HCT116 (cell line): ENCODE data around the gene CAPN13. TPM values are rescaled to one million over a fixed set of nuclear protein-coding genes. Genes with fewer than 3 reads are reported as not detected.

Source experiments
- ATAC-seq: fragments of 200-7000 bp; cut with Tn5 transposase; 2 replicates; pipeline ENCODE4 v1.9.1; 2020; ENCODE audit warnings: mild to moderate bottlenecking, moderate library complexity
- BruUV-seq: library from RNA; stranded (reverse); fragments of 400-500 nt; replicated peaks from 2 replicates; lab custom pipeline; 2021; lab: Mats Ljungman, UMichigan
- CTCF ChIA-PET: fragments of 300-600 bp; sonication (Branson Sonifier 250); formaldehyde crosslinking; loops from one replicate; lab custom pipeline; 2021; ENCODE audit warnings: antibody characterized with exemption; lab: Charles Lee
- POLR2A ChIA-PET: fragments of 300-600, 350-600 bp; sonication (Branson Sonifier 250); formaldehyde crosslinking; loops from one replicate; lab custom pipeline; 2021; ENCODE audit warnings: antibody characterized with exemption; lab: Charles Lee
- RAD21 ChIA-PET, 2 experiments: fragments of 300-600 bp; sonication (Branson Sonifier 250); formaldehyde crosslinking; loops; one replicate each; lab custom pipeline; 2023; ENCODE audit warnings: low total read pairs in 2 of 2; ENCODE audit not compliant: uncharacterized antibody in 2 of 2, unreplicated experiment in 2 of 2, low non-redundant PET in 1 of 2; lab: Charles Lee
- DNase-seq: peaks from one replicate; pipeline ENCODE4 v3.0.0-alpha.2; 2010; ENCODE audit warnings: low read depth, low spot score
- H2AFZ ChIP-seq: fragments of 200-600 bp; shearing (Covaris generic), sonication (generic); 2 replicates; pipeline ENCODE4 v1.6.1; 2017; ENCODE audit warnings: low read depth, mixed run types, mixed read lengths, antibody characterized with exemption, low read length; ENCODE audit not compliant: poor library complexity, severe bottlenecking
- H3K27ac ChIP-seq: 2 replicates; pipeline ENCODE4 v1.5.1; 2012; ENCODE audit warnings: low read depth, low read length
- H3K27me3 ChIP-seq: fragments of 200-600 bp; sonication (generic); 2 replicates; pipeline ENCODE4 v1.6.1; 2016; ENCODE audit warnings: mixed run types, low read length, mixed read lengths; ENCODE audit not compliant: insufficient read depth
- H3K36me3 ChIP-seq, 2 experiments: fragments of 200-500 bp in 1 of 2; fragments of 200-600 bp in 1 of 2; sonication (Bioruptor generic) in 1 of 2; sonication (generic) in 1 of 2; 2 replicates each; pipeline versions ENCODE4 v1.5.1 to v1.6.1; 2014 to 2016; ENCODE audit warnings: low read length in 2 of 2, inconsistent platforms in 1 of 2, mixed read lengths in 1 of 2, mixed run types in 1 of 2; ENCODE audit not compliant: insufficient read depth in 2 of 2, control insufficient read depth in 1 of 2
- H3K4me1 ChIP-seq, 2 experiments: fragments of 200-600 bp in 1 of 2; sonication (generic) in 1 of 2; 2 replicates each; pipeline versions ENCODE4 v1.5.1 to v1.6.1; 2012 to 2017; ENCODE audit warnings: low read length in 2 of 2, inconsistent platforms in 1 of 2, mild to moderate bottlenecking in 1 of 2, mixed read lengths in 1 of 2, mixed run types in 1 of 2, moderate library complexity in 1 of 2; ENCODE audit not compliant: insufficient read depth in 2 of 2, control insufficient read depth in 1 of 2
- H3K4me2 ChIP-seq: fragments of 200-600 bp; sonication (generic); 2 replicates; pipeline ENCODE4 v1.6.1; 2017; ENCODE audit warnings: mixed run types, low read length, mixed read lengths
- H3K4me3 ChIP-seq, 2 experiments: fragments of 200-600 bp in 1 of 2; sonication (generic) in 1 of 2; replicated peaks in 1 of 2; 2 replicates each; pipeline ENCODE4 v1.5.1; 2011 to 2016; ENCODE audit warnings: low read length in 2 of 2, control low read depth in 1 of 2, low read depth in 1 of 2, mild to moderate bottlenecking in 1 of 2, mixed read lengths in 1 of 2, mixed run types in 1 of 2
- H3K79me2 ChIP-seq: fragments of 200-600 bp; sonication (generic); 2 replicates; pipeline ENCODE4 v1.6.1; 2017; ENCODE audit warnings: mild to moderate bottlenecking, mixed run types, low read length, moderate library complexity, mixed read lengths; ENCODE audit not compliant: insufficient read depth
- H3K9ac ChIP-seq: fragments of 200-600 bp; sonication (generic); 2 replicates; pipeline ENCODE4 v1.6.1; 2016; ENCODE audit warnings: low read length, mixed read lengths
- H3K9me2 ChIP-seq: fragments of 200-600 bp; sonication (generic), shearing (Covaris generic); 2 replicates; pipeline ENCODE4 v1.6.1; 2017; ENCODE audit warnings: mixed run types, mild to moderate bottlenecking, moderate library complexity; ENCODE audit not compliant: insufficient read depth
- H3K9me3 ChIP-seq, 2 experiments: fragments of 200-500 bp in 1 of 2; fragments of 200-600 bp in 1 of 2; sonication (Bioruptor generic) in 1 of 2; sonication (generic) in 1 of 2; 2 replicates each; pipeline ENCODE4 v1.6.1; 2014 to 2017; ENCODE audit warnings: low read length in 2 of 2, mixed read lengths in 2 of 2, inconsistent platforms in 1 of 2, low read depth in 1 of 2, mild to moderate bottlenecking in 1 of 2, mixed run types in 1 of 2, moderate library complexity in 1 of 2; ENCODE audit not compliant: control insufficient read depth in 1 of 2, insufficient read depth in 1 of 2
- H4K20me1 ChIP-seq: fragments of 200-600 bp; sonication (generic), shearing (Covaris generic); 2 replicates; pipeline ENCODE4 v1.6.1; 2017; ENCODE audit warnings: mixed run types, mild to moderate bottlenecking, moderate library complexity; ENCODE audit not compliant: insufficient read depth
- CBX3 ChIP-seq: IDR thresholded peaks from 2 replicates; pipeline ENCODE4 v1.6.1; 2012; ENCODE audit warnings: low read depth
- CEBPB ChIP-seq: IDR thresholded peaks from 2 replicates; pipeline ENCODE4 v1.6.1; 2012; ENCODE audit warnings: low read depth
- EGR1 ChIP-seq: IDR thresholded peaks from 2 replicates; pipeline ENCODE4 v1.6.1; 2012; ENCODE audit warnings: low read depth
- ELF1 ChIP-seq: IDR thresholded peaks from 2 replicates; pipeline ENCODE4 v1.6.1; 2012; ENCODE audit warnings: low read depth, borderline replicate concordance
- EZH2 ChIP-seq: fragments of 200-600 bp; sonication (generic); IDR thresholded peaks from 2 replicates; pipeline ENCODE4 v1.6.1; 2017; ENCODE audit warnings: antibody characterized with exemption, mixed run types
- EZH2phosphoT487 ChIP-seq: fragments of 200-600 bp; IDR thresholded peaks from 2 replicates; pipeline ENCODE4 v1.6.1; 2018; ENCODE audit warnings: antibody characterized with exemption, borderline replicate concordance
- FOSL1 ChIP-seq: IDR thresholded peaks from 2 replicates; pipeline ENCODE4 v1.6.1; 2012; ENCODE audit warnings: low read depth
- JUND ChIP-seq: IDR thresholded peaks from 2 replicates; pipeline ENCODE4 v1.6.1; 2012
- POLR2A ChIP-seq: IDR thresholded peaks from 2 replicates; pipeline ENCODE4 v1.7.0; 2011; ENCODE audit warnings: borderline replicate concordance; ENCODE audit not compliant: insufficient read depth, insufficient read length; ENCODE audit errors: extremely low read depth
- POLR2AphosphoS5 ChIP-seq: IDR thresholded peaks from 2 replicates; pipeline ENCODE4 v1.6.1; 2011; ENCODE audit warnings: mild to moderate bottlenecking, low read depth, low read length, moderate library complexity
- RAD21 ChIP-seq: IDR thresholded peaks from 2 replicates; pipeline ENCODE4 v1.6.1; 2012; ENCODE audit warnings: low read depth, mild to moderate bottlenecking
- SIN3A ChIP-seq: IDR thresholded peaks from 2 replicates; pipeline ENCODE4 v1.6.1; 2012; ENCODE audit warnings: low read depth
- SP1 ChIP-seq: IDR thresholded peaks from 2 replicates; pipeline ENCODE4 v1.6.1; 2012; ENCODE audit warnings: low read depth
- SRF ChIP-seq: IDR thresholded peaks from 2 replicates; pipeline ENCODE4 v1.6.1; 2012; ENCODE audit warnings: low read depth
- ZFX ChIP-seq: fragments of 450-650 bp; IDR thresholded peaks from 2 replicates; pipeline ENCODE4 v1.6.1; 2017
- ZNF274 ChIP-seq: fragments of 200-500 bp; sonication (Bioruptor generic); IDR thresholded peaks from 2 replicates; pipeline ENCODE4 v1.6.1; 2014; ENCODE audit warnings: mild to moderate bottlenecking, low read depth, low read length, inconsistent platforms
- intact Hi-C: fragments of 100-400 bp; cut with micrococcal nuclease; formaldehyde crosslinking; loops from 2 replicates; pipeline ENCODE4 v1.10.0; 2022
- total RNA-seq: library from RNA; stranded (reverse); gene quantifications from one replicate; pipeline ENCODE4 v1.2.1, GENCODE V29; 2021; ENCODE audit not compliant: unreplicated experiment
- TF ChIP-seq, protein P1 (sequence below): IDR thresholded peaks from 2 replicates; pipeline ENCODE4 v1.6.1; 2011; ENCODE audit warnings: mild to moderate bottlenecking, low read length, moderate library complexity; ENCODE audit not compliant: insufficient replicate concordance; ENCODE audit errors: extremely low read depth
- TF ChIP-seq, protein P2 (sequence below): IDR thresholded peaks from 2 replicates; pipeline ENCODE4 v1.6.1; 2012
- TF ChIP-seq, protein P3 (sequence below), 3 experiments: fragments of 200-600 bp in 1 of 3; sonication (generic) in 1 of 3; IDR thresholded peaks in 2 of 3; conservative IDR thresholded peaks in 1 of 3; 2 replicates each; pipeline ENCODE4 v1.5.1; 2012 to 2017; ENCODE audit warnings: low read depth in 2 of 3, low read length in 2 of 3, antibody characterized with exemption in 1 of 3, borderline replicate concordance in 1 of 3, control low read depth in 1 of 3, mild to moderate bottlenecking in 1 of 3, mixed read lengths in 1 of 3, mixed run types in 1 of 3, moderate library complexity in 1 of 3; ENCODE audit not compliant: insufficient read depth in 1 of 3
- TF ChIP-seq, protein P4 (sequence below): IDR thresholded peaks from 2 replicates; pipeline ENCODE4 v1.6.1; 2012
- TF ChIP-seq, protein P5 (sequence below): IDR thresholded peaks from 2 replicates; pipeline ENCODE4 v1.6.1; 2012; ENCODE audit warnings: low read depth

Gene CAPN13
- total RNA-seq, 1 experiment from 2014 or later: 0.25 TPM

DNA sequence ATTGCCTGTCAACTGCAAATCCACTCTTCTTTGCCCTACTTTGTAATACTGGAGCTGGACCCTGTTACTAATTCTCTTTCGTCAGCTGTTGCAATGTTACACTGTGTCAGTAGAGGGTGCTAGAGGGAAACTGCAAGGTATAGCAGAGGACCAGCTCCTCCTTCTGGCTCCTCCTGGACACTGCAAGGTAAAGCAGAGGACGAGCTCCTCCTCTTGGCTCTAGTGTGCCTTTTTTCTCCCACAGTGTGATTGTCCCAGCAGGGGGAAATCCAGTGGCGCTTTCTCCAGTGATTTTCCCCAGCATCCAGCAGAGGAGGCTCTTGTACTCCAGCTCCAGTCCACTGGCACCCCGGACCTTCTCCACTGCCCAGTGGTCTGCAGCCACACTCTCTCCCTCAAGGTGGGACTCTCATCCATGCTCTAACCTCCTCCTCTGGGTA is 95.6 kb downstream of the CAPN13 start:
- no peak overlapping the region for H3K4me3 ChIP-seq
- H3K4me2 ChIP-seq: no peak overlapping the region
- no peaks in the 10 kb centered on the region for H4K20me1 ChIP-seq
- intact Hi-C loops: loop anchor here (1.0 to 10.0 kb wide), 3 partner anchors 546 to 1123 kb away; no protein-coding TSS in a partner anchor
- no peak overlapping the region for H3K9ac ChIP-seq
- no peak overlapping the region for H2AFZ ChIP-seq
- no peak overlapping the region for H3K27ac ChIP-seq
- H3K36me3 ChIP-seq: no peaks in the 10 kb centered on the region
- peaks cover 3% of the 10 kb centered on the region in 2 experiments; a peak in 1 of 4 replicates for H3K9me3 ChIP-seq
- no peaks in the 10 kb centered on the region for H3K27me3 ChIP-seq
- ChIA-PET CTCF (interaction anchor here (0.6 to 5.9 kb wide), 40 partner anchors 9 to 676 kb away, joined by 3 to 152 read pairs (median 4); partner anchors contain the start of genes GALNT14, LCLAT1 and YPEL5), RAD21 (interaction anchor here (0.5 to 1.5 kb wide), 10 partner anchors 189 to 622 kb away, joined by 3 to 19 read pairs (median 4); no protein-coding TSS in a partner anchor), POLR2A (interaction anchor here (0.7 to 1.0 kb wide), 2 partner anchors 547 to 566 kb away, joined by 5 to 8 read pairs; no protein-coding TSS in a partner anchor)
- no peaks in the 10 kb centered on the region for H3K79me2 ChIP-seq
- BruUV-seq: no TSS peak
- ATAC-seq: peak; percentile 85
- peak; percentile 85 for DNase-seq
- H3K9me2 ChIP-seq: no peaks in the 10 kb centered on the region
- no peaks in the 10 kb centered on the region for H3K4me1 ChIP-seq
- TF ChIP-seq ZFX (no peak), ZNF274 (no peak), ELF1 (no peak), SP1 (no peak), RAD21 (peak; percentile 92), CEBPB (peak; percentile 65), CBX3 (peak; percentile 99), EGR1 (no peak), EZH2phosphoT487 (no peak), FOSL1 (no peak), POLR2A (no peak), POLR2AphosphoS5 (peak; percentile 59), SRF (peak; percentile 68), JUND (no peak), EZH2 (no peak), SIN3A (no peak)
- TF ChIP-seq, protein P1, sequence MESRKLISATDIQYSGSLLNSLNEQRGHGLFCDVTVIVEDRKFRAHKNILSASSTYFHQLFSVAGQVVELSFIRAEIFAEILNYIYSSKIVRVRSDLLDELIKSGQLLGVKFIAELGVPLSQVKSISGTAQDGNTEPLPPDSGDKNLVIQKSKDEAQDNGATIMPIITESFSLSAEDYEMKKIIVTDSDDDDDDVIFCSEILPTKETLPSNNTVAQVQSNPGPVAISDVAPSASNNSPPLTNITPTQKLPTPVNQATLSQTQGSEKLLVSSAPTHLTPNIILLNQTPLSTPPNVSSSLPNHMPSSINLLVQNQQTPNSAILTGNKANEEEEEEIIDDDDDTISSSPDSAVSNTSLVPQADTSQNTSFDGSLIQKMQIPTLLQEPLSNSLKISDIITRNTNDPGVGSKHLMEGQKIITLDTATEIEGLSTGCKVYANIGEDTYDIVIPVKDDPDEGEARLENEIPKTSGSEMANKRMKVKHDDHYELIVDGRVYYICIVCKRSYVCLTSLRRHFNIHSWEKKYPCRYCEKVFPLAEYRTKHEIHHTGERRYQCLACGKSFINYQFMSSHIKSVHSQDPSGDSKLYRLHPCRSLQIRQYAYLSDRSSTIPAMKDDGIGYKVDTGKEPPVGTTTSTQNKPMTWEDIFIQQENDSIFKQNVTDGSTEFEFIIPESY: peak; percentile 39
- TF ChIP-seq, protein P2, sequence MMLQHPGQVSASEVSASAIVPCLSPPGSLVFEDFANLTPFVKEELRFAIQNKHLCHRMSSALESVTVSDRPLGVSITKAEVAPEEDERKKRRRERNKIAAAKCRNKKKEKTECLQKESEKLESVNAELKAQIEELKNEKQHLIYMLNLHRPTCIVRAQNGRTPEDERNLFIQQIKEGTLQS: no peak
- TF ChIP-seq, protein P3, sequence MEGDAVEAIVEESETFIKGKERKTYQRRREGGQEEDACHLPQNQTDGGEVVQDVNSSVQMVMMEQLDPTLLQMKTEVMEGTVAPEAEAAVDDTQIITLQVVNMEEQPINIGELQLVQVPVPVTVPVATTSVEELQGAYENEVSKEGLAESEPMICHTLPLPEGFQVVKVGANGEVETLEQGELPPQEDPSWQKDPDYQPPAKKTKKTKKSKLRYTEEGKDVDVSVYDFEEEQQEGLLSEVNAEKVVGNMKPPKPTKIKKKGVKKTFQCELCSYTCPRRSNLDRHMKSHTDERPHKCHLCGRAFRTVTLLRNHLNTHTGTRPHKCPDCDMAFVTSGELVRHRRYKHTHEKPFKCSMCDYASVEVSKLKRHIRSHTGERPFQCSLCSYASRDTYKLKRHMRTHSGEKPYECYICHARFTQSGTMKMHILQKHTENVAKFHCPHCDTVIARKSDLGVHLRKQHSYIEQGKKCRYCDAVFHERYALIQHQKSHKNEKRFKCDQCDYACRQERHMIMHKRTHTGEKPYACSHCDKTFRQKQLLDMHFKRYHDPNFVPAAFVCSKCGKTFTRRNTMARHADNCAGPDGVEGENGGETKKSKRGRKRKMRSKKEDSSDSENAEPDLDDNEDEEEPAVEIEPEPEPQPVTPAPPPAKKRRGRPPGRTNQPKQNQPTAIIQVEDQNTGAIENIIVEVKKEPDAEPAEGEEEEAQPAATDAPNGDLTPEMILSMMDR (IDR thresholded peaks at IDR 0.05 in 2 of 3, conservative IDR thresholded peaks at IDR 0.05 in 1 of 3; ENCODE audit: borderline replicate concordance in 1 of 3, insufficient read depth in 1 of 3, low read depth in 2 of 3, low read length in 2 of 3): peak; percentile 99 to 100 (median 99)
- TF ChIP-seq, protein P4, sequence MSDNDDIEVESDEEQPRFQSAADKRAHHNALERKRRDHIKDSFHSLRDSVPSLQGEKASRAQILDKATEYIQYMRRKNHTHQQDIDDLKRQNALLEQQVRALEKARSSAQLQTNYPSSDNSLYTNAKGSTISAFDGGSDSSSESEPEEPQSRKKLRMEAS: peak; percentile 33; the same call in 1 of the 2 replicates
- TF ChIP-seq, protein P5, sequence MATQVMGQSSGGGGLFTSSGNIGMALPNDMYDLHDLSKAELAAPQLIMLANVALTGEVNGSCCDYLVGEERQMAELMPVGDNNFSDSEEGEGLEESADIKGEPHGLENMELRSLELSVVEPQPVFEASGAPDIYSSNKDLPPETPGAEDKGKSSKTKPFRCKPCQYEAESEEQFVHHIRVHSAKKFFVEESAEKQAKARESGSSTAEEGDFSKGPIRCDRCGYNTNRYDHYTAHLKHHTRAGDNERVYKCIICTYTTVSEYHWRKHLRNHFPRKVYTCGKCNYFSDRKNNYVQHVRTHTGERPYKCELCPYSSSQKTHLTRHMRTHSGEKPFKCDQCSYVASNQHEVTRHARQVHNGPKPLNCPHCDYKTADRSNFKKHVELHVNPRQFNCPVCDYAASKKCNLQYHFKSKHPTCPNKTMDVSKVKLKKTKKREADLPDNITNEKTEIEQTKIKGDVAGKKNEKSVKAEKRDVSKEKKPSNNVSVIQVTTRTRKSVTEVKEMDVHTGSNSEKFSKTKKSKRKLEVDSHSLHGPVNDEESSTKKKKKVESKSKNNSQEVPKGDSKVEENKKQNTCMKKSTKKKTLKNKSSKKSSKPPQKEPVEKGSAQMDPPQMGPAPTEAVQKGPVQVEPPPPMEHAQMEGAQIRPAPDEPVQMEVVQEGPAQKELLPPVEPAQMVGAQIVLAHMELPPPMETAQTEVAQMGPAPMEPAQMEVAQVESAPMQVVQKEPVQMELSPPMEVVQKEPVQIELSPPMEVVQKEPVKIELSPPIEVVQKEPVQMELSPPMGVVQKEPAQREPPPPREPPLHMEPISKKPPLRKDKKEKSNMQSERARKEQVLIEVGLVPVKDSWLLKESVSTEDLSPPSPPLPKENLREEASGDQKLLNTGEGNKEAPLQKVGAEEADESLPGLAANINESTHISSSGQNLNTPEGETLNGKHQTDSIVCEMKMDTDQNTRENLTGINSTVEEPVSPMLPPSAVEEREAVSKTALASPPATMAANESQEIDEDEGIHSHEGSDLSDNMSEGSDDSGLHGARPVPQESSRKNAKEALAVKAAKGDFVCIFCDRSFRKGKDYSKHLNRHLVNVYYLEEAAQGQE: no peak
